Kidney capillary endothelial cell (primary cell): ENCODE data around the gene XPNPEP3.
"Not testable (repeated sequence)": the region's sequence is repeated elsewhere in the genome, so short reads cannot be mapped to it uniquely, and the experiment has no call there.

Source experiments
- DNase-seq: peaks from one replicate; pipeline ENCODE4 v3.0.0-alpha.2; 2018; ENCODE audit warnings: low spot score

Gene XPNPEP3

DNA sequence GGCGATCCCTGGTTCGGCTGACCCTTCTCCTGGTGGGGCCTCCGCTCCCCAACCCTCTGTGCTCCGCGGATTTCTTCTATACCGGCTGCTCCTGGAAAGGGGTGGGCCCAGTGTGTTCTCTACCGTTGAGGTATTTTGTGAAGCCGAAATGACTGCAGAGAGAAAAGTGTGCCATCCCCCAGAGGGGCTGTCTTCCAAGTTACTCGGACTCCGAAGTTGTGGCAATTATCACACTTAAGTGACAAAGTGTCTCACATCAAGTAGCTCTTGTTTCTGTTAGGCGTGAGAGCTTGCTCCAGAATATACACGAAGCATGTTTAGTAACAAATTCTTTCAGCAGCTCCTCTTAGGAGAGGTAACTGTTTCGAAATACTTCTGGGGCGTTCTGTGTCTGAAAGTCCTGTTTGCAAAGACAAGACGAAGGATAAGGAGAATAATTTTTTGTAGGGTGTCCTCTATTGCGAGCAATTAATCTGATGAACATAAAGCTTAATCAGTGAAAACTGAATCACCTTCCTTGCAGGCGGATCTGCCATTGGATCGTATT is 434 bp downstream of the XPNPEP3 start:
- DNase-seq, result no peak

DNA sequence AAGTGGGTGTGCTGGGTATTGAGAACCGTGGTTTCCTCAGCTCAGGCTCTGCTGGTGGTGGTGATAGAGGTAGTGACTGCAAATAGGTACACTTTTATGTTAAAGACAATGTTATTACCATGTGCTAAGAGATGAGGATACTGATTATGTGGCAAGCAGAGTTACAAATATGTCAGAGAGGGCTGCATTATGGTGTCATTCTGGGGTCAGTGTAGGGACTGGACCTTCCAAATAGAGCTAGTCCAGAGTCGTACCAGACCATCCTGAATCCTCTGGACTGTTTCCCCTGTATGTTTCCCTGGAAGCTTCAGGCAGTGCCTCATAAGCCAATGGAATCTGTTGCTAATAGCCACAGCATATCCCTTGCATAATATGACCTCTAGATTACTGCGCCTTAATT is 5.1 kb downstream of the XPNPEP3 start, which contains the start of gene DNAJB7:
Gene DNAJB7, minus strand, starts transcription at position 101 of the 400 bp plus-strand sequence. CDS start 119 bp downstream, outside the sequence.
- DNase-seq, result no peak

DNA sequence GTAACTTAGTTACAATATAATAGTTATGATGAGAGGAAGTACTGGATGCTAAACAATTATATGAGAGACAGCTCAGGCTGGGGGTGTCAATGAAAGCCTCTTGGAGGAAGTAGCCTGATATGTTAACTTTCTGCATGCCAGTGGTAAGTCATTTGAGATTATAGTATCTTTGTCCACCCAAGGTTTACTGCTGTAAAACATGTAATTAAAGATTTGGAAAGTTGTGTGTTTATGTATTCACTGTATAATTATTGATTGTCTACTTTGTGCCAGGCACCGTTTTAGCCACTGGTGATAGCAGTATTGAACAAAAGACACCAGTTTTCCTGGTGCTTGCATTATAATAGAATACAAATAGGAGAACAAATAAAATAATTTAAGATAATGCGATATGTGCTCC is 5.6 kb downstream of the XPNPEP3 start:
- no peak for DNase-seq

DNA sequence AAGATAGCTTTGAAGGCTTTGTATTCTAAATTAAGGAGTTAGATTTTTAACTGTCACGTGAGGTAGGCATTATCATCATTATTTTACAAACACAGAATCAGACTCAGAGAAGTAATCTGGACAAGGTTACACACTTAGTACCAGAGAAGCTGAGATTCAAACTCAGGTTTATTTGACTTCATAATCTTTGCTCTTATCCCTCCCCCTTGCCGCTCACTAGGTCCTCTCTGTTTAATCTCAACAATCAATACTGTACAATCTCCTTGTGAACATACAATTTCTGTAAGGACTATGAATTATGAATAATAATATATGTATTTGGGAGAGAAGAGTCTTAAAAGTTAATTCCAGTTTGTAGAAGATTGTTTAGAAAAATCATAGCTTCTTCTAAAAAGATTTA is 10.2 kb downstream of the XPNPEP3 start:
- DNase-seq, result no peak

DNA sequence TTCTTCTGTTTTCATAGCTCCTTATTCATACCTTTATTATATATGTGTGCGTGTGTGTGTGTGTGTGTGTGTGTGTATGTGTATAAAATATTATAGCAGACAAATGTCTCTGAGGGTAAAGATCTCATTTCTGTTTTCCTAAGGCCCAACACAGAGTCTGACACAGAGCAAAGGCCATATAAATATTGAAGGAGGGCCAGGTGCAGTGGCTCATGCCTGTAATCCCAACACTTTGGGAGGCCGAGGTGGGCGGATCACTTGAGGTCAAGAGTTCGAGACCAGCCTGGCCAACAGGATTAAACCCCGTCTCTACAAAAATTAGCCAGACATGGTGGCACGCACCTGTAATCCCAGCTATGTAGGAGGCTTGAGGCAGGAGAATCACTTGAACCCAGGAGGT is 11.4 kb downstream of the XPNPEP3 start:
- not testable (repeated sequence) for DNase-seq

DNA sequence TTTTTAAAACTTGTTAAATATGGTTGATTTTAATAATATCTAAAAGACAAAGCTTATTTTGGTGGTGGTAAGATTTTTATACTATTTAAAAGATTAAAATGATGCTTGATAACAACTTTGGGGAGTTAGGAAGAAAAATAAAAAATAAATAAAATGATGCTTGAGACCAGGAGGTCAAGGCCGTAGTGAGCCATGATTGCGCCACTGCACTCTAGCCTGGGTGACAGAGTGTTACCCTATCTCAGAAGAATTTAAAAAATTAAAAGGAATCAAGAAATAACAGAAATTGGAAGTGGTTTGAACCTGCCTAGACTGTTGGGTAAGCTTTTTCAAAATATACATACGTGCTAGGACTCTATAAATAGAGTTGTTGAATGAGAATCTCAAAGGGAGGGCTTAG is 17.1 kb downstream of the XPNPEP3 start:
- no peak for DNase-seq

DNA sequence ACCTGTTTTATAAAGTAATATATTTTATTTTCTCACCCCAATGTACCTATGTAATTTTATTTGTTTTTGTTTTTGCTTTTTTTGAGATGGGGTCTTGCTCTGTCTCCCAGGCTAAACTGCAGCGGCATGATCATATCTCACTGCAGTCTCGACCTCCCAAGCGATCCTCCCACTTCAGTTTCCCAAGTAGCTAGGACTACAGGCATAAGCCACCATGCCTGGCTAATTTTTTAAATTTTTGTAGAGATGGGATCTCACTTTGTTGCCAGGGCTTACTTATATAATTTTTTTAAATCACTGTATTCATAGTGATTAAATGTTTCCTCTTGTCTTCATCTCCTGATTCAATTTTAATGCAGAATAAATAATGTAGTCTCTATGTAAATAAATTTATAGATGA is 18.2 kb downstream of the XPNPEP3 start:
- no peak for DNase-seq

DNA sequence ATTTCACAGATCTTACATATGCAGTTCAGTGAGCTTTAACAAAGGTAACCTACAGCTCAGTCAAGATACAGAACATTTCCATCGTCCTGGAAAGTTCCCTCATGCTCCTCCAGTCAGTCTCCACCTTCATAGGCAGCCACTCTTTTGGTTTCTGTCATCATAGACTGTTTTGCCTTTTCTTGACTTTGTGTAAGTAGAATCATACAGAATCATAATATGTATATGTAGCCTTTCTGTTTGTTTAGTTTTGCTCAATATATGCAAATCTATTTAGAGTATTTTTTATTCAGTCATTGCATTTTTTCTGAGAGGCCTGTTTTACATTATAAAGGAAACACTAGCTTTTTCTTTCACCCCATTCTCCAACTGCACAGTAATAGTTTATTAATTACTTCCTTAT is 20.0 kb downstream of the XPNPEP3 start:
- DNase-seq, result no peak

DNA sequence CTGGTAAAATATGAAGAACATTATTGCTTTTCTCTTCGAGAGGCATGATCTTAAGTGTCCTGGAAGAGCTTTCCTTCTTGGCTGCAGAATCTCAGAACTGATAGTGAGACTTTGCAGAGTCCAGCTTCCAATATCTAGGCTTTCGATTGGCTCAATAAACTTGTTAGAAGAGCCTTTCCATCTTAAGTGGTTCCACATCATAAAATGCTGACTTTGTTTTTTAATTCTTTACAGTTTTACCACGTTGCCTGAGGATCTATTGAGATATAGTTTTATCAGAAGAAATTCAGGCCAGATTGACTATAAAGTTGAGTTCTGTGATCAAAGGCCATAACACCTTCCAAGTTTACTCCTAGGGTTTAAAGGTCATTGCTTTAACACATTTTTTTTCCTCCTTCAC is 20.5 kb downstream of the XPNPEP3 start:
- DNase-seq, result no peak

DNA sequence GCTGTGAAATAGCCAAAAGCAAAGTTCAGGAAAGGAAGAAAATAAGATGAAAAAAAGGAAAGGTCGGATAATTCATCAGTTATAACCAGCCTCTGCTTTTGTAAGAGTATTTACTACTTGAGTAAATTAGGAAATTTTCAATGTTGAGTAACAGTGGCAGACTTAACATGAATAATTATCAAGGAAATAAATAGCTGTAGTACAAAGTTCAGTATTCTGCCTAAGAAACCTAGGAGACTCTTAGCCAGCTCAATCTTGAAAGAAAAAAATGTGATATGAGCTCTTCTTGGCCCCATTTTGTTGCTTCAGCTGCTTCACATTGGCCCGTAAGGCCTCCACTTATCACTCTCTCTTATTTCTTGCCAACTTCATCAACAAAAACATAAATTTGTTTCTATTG is 22.0 kb downstream of the XPNPEP3 start:
- DNase-seq, result no peak

DNA sequence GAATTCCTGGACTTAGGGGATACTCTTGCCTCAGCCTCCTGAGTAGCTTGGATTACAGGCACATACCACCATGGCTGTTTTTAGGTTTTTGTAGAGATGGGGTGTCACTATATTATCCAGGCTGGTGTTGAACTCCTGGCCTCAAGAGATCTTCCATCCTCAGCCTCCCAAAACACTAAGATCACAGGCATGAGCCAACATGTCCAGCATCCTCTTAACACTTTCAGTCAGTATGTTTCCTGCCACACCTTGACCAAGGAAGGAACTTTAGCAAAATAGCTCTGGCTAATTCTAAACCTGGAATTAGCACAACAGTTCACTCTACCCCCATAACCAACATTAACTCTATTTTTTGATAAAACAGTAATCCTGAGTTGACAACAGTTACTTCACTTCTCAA is 32.2 kb downstream of the XPNPEP3 start:
- no peak for DNase-seq

DNA sequence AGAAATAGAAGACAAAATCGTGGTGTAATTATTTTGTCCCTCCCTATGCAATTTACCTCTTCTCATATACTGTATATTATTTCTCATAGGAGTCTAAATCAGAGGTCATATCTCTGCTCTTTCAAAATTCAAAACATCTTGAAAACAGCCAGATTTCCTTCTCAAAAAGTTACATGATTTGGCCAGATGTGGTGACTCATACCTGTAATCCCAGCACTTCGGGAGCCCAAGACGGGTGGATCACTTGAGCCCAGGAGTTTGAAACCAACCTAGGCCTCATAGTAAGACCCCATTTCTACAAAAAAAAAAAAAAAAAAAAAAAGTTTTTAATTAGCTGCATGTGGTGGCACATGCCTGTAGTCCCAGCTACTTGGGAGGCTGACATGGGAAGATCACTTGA is 33.9 kb downstream of the XPNPEP3 start:
- no peak for DNase-seq

DNA sequence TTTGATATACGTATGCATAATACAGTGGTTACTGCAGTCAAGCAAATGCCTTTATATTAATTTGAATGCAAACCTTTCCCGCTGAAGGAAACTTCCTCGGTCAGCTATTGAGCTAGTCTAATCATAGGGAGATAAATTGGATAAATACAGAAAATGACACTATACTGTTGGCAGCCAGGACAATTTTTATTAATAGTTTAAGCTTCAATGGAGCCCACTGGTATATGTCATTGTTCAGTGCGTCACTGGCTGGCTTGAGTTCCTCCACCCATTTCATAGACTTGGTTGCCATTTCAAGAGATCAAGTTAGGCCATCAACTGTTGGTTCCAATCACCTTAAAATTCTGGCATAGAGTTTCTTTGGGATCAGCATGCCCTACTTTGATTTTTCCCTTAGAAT is 37.5 kb downstream of the XPNPEP3 start:
- no peak for DNase-seq

DNA sequence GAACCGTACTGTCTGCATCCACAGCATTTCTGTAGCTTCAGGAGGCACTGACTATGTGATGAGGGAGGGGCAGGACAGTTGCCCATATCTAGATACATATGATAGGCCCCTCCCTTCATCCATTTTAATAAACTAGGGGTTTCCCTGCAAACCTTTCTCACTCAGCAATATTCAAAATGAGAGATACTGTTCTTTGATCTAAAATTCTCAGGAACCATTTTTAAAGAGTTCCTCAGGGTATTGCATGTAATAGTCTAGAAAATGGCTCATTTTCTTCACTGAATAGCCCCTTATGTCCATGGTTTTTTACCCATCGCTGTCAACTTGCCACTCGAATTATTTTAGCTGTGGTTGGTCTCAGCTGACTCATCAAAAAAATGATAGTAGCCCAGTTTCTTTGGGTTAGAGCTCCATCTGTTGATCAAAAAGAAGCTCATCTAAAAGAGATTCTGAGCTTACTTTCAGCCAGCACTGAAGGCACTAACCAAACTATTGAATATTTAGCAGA is 42.0 kb downstream of the XPNPEP3 start:
- DNase-seq, result peak; percentile 53

DNA sequence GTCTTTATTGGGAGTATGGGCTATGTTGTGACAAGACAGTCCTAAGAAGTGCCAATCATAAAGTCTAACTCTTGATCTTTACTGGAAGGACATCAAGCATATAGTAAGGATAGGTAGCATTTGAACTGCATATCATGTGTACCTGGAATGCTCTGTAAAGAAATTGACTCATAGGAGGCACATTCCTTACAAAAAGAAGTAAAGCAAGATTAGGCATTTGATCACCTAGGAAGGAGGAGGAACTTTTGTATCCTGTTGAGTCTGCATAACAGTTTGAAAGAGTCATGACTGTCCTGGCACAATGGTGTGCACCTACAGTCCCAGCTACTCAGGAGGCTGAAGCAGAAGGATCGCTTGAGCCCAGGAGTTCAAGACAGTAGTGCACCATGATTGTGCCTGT is 47.2 kb downstream of the XPNPEP3 start:
- DNase-seq, result no peak

DNA sequence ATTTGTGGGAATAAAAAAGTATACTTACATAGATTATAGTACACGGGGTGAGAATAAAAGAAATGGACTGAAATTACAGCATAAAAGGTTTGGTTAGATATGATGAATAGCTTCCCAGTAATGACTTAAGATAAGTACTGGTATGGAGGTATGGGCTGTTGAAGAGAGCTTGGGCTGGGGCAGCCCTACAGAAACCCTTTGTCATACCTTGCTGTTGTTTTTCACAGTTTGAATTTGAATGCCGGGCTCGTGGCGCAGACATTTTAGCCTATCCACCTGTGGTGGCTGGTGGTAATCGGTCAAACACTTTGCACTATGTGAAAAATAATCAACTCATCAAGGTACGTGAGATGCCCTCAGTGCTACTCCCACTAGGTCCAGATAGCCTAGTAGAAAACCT is 51.9 kb downstream of the XPNPEP3 start:
- no peak for DNase-seq

DNA sequence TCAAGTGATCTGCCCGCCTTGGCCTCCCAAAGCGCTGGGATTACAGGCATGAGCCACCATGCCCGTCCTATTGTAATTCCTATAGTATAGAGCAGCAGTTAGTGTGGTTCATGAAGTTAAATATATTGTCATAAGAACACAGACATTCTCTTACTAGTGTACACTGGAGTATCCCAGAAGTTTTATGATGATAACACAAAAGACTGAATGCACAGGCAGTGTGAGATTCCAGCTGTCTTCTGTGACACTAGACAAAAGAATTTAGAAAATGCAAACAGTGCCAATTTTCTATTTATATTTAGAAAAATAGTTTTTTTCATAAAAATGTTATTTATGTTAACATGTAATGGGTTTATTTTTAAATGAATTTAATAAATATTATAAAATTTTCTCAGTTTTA is 54.8 kb downstream of the XPNPEP3 start:
- no peak for DNase-seq

DNA sequence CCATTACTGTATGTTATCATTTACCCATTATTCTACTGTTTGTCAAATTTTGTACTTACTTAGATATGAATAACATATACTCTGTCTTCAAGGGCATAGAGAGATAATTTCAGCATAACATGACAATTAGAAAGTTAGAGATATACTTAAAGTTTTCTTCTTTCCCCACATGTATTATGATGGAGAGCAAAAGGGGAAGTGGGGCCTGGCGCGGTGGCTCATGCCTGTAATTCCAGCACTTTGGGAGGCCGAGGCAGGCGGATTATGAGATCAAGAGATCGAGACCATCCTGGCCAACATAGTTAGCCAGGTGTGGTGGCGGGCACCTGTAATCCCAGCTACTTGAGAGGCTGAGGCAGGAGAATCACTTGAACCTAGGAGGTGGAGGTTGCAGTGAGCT is 56.0 kb downstream of the XPNPEP3 start:
- not testable (repeated sequence) for DNase-seq

DNA sequence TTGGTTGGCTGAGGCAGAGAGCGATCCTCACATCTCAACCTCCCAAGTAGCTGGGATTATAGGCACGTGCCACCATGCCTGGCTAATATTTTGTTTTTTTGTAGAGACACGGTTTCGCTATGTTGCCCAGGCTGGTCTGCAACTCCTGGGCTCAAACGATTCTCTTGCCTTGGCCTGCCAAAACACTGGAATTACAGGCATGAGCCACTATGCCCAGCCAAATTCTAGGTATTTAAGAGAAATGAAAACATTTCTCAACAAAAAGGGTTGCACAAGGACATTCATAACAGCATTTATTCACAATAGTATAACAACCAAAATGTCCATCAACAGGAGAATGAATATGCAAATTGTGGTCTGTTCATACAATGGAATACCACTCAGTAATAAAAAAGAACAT is 62.5 kb downstream of the XPNPEP3 start:
- no peak for DNase-seq

DNA sequence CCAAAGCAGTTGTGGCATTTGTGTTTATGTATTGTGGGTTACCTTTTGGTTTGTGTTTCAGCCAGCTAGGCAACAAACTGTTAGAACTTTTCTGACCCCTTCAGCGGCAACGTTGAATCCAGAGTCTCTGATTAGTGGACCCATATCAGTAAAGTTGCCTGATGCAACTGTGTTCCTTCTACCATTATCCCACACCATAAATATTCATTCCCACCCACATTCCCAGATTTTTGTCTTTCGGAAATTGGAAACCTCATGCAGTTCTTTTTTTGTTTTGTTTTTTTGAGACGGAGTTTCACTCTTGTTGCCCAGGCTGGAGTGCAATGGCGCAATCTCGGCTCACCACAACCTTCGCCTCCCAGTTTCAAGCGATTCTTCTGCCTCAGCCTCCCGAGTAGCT is 63.6 kb downstream of the XPNPEP3 start:
- DNase-seq, result no peak

DNA sequence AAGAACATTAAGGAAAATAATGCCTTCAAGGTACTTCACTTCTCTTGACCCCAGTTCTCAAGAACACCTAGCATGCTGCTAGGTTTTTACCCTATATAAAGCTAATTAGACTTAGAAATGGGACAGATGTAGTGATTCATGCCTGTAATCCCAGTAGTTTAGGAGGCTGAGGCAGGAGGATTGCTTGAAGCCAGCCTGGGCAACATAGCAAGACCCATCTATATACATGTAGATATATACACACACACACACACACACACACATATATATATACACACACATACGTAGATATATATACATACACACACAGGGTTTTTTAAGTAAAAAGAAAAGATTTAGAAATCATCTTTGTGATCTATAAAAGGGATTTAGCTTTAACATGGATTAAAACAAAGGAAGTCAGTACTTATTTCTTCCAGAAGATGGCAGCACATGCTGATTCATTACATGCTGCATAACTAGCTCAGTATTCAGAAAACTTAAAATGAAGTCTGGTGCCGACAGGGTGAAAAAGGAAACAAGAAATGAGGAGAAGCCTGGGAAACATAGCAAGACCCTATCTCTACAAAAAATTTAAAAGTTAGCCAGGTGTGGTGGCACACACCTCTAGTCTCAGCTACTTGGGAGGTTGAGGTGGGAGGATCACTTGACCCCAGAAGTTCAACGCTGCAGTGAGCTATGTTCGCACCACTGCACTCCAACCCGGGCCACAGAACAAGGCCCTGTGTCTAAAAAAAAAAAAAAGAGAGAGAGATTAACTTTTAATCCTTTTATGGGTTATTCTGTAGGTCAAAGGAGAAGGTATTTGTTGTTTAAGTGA is 65.7 kb downstream of the XPNPEP3 start:
- DNase-seq, result peak; percentile 61

DNA sequence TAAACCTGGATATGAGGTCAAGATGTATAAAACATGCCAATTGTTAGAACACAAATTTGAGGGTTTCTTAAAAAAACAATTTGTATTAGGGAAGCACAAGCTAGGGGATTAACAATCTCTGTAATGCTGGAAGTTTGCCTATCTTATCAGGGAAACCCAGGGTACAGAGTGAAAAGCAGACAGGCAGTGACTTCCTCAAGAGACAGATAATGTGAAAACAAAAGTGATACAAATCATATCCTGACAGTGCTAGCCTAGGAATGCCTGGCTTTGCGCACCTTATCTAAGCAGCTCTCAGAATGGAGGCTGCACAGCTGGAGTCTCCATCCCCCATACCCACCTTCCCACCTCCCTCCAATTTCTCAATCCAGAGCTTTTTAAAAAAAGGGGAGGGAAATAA is 71.7 kb downstream of the XPNPEP3 start:
- no peak for DNase-seq

DNA sequence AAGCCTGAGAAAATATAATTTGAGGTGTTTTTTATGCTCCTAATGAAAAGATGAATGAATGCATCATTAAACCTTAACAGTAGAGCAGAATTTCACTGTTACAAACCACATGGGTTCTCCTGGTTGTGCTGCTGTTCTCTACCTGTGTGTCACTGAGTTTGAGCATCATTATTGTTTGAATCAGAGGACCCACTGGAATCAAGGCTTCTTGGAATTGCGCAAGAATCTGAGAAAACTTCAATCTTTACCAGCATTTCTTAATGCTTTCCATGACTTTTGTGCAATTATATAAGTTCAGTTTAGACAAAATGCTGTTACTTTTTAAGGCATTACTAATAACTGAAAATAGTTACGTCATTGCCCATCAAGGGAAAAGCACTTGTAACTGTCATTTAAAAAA is 75.4 kb downstream of the XPNPEP3 start:
- no peak for DNase-seq

DNA sequence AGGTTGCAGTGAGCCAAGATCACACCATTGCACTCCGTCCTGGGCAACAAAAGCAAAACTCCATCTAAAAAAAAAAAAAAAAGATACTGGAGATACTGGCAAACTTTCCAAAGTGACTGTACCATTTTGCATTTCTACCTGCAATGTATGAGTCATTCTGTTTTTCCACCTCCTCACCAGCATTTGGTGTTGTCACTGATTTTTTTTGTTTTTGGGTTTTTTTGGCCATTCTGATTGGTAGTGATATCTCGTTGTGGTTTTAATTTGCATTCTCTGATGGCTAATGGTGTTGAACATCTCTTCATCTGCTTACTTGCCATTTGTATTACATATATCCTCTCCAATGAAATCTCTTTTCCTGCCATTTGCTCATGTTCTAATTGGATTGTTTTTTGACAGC is 82.3 kb downstream of the XPNPEP3 start:
- no peak for DNase-seq
